Stimulated activated CD8-positive, alpha-beta memory T cell treated with anti-CD3 and anti-CD28 coated beads, Interleukin-4, amount 100 ng/mL, for 4 hours (primary cell): ENCODE results near the gene EXOC3L1.
A peak's percentile ranks its signal among the peaks of the same experiment; 100 is the strongest.

Experiments
- DNase-seq, 2 donors: peaks; one replicate each; pipeline ENCODE4 v3.0.0-alpha.2; 2020; ENCODE audit warnings: low read depth in 2 of 2, low spot score in 1 of 2

Gene EXOC3L1

GRCh38 chr16:67183627-67184452 lies 6.1 kb downstream of the EXOC3L1 start, which contains the start of gene MATCAP1:
Gene MATCAP1, minus strand, starts transcription at chr16:67183963. Its CDS starts 3,353 bp downstream, at chr16:67180610.
- peak; percentile 82 to 86 for DNase-seq

- DNase-seq: no peak
Measured at GRCh38 chr16:67183284-67183626, 6.7 kb downstream of the EXOC3L1 start.

GRCh38 chr16:67182288-67182687 lies 7.6 kb downstream of the EXOC3L1 start:
- DNase-seq: no peak

GRCh38 chr16:67181346-67181745 lies 8.6 kb downstream of the EXOC3L1 start:
- DNase-seq: no peak

- no peak for DNase-seq
Measured at GRCh38 chr16:67180166-67180565, 9.8 kb downstream of the EXOC3L1 start.

GRCh38 chr16:67179421-67180080 lies 10.4 kb downstream of the EXOC3L1 start:
- DNase-seq: no peak

GRCh38 chr16:67177743-67178699 lies 11.9 kb downstream of the EXOC3L1 start:
- DNase-seq: no peak

- DNase-seq: no peak
Measured at GRCh38 chr16:67176662-67177061, 13.3 kb downstream of the EXOC3L1 start.

- DNase-seq: no peak
Measured at GRCh38 chr16:67174706-67175231, 15.2 kb downstream of the EXOC3L1 start.

- DNase-seq: no peak
Measured at GRCh38 chr16:67173808-67174705, 15.9 kb downstream of the EXOC3L1 start.

- DNase-seq: no peak
Measured at GRCh38 chr16:67173323-67173722, 16.6 kb downstream of the EXOC3L1 start.

- no peak for DNase-seq
Measured at GRCh38 chr16:67170949-67171649, 18.8 kb downstream of the EXOC3L1 start.

- no peak for DNase-seq
Measured at GRCh38 chr16:67170168-67170948, 19.6 kb downstream of the EXOC3L1 start, which contains the start of gene NOL3. Gene NOL3, plus strand, starts transcription at chr16:67170538.

- DNase-seq: no peak
Measured at GRCh38 chr16:67169642-67170167, 20.2 kb downstream of the EXOC3L1 start.

- DNase-seq: no peak
Measured at GRCh38 chr16:67169011-67169451, 20.9 kb downstream of the EXOC3L1 start.

GRCh38 chr16:67167588-67167987 lies 22.3 kb downstream of the EXOC3L1 start:
- DNase-seq: no peak

- no peak for DNase-seq
Measured at GRCh38 chr16:67166598-67167168, 23.3 kb downstream of the EXOC3L1 start.

- DNase-seq: no peak
Measured at GRCh38 chr16:67166110-67166547, 23.8 kb downstream of the EXOC3L1 start.
